Fibroblast of skin of left quadriceps (primary cell): Measurements from ENCODE around the gene CALM3.

ENCODE experiments used
- DNase-seq, 2 experiments: peaks; one replicate each; pipeline ENCODE4 v3.0.0-alpha.2; 2013; ENCODE audit warnings: low read depth in 2 of 2

Gene CALM3

DNA sequence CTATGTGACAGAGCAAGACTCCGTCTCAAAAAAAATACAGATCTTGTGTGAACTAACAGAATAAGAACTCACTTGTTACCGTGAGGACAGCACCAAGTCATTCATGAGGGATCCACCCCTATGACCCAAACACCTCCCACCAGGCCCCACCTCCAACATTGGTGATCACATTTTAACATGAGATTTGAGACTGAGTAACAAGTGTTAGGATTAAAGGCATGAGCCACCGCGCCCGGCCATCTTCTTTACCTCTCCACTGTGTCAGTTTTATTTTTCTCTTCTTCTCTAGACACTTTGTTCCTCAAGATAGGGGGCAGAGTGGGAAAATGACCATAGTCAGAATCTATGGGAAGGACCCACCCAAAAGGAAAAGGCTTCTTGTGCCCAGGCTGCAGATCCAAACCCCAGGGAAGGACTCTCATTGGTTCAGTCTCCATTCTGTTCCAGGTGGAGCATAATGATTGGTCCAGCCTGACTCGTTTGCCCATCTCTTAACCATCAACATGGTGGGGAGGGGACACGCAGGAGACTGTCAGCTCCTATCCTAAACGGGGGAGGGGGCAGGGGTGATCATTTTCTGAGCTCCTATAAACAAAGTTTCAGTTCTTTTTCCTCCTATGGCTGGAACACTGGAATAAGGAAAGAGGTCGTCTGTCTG lies 1.3 kb upstream of the CALM3 start:
- DNase-seq: no peak

GRCh38 chr19:46600384-46601317 lies 479 bp upstream of the CALM3 start:
- DNase-seq: peak; percentile 98

DNA sequence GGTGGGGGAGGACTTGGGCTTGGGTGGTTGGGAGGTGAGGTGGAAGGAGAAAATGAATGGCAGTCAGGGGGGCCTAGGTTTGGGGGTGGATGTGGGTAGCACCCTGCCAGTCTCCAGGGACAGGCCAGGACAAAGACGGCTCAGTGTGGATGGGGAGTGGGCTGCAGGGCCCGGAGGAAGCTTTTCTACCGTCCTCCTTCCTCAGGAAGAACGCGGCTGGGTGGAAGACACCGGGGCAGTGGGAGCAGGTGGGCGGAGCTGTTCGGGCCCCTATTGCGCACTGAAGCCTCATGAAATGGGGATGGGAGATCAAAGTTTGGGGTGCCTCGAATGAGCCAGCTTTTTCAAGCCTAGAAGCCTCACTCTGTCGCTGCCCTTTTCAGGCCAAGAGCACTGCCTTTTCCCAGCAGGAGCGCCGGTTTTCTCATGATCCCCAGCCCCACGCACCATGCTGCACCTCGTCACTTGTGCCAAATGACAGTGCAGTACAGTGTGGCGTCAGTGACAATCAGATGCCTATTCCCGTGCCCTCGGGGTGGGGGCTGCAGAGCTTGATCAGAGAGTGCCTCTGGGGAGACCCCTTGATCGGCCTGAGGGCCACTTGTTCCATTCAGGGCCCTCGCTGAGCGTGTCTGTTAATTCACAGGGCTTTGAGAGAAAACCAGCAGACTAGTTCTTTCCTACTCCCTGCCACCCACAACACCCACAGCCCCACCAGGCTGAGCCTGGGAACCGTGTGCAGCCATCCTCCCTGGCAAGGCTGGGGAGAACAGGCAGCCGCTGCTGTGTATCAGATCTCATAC lies 1.5 kb downstream of the CALM3 start:
- DNase-seq: no peak

DNA sequence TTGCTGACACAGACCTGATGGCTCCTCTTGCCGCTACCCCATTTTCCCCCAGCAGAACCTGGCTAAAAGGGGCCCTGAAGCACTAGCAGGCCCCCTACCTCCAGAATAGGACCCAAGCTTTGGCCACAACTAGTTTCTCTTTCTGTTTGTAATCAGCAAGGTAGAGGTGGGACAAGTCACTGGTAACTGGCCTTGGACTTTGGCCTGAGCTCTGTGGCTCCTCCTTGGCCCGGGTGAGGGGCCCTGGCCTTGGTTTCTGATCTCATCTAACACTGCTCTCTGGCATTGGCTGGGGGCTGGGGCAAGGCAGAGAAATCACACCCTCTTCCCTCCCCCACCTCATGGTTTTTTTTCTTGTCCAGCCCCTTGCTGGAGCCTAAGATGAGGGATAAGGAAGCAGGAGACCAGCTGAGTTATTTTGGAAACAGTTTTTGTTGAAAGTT lies 2.1 kb downstream of the CALM3 start:
- no peak for DNase-seq

DNA sequence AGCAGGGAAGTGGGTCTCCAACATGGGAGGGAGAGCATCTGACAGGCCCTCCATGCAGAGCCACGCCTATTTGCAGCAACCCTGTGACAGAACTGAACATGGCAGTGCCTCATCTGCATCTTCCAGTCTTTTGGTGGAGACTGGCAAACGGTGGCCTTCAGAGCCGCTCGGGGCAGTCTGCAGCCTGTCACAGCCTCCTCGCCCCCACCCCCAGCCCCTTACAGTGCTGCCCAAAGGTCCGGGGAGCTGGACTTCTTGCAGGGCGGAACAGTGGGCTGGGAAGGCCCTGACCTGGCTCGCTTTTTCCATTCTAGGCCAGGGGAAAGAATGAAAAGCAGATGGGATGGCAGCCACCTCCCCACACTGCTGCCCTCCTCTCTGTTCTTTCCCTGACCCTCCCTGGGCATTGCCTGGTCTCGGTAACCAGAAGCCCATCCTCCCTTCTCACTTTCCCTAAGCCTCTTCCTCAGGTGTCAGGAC lies 2.7 kb downstream of the CALM3 start:
- no peak for DNase-seq

DNA sequence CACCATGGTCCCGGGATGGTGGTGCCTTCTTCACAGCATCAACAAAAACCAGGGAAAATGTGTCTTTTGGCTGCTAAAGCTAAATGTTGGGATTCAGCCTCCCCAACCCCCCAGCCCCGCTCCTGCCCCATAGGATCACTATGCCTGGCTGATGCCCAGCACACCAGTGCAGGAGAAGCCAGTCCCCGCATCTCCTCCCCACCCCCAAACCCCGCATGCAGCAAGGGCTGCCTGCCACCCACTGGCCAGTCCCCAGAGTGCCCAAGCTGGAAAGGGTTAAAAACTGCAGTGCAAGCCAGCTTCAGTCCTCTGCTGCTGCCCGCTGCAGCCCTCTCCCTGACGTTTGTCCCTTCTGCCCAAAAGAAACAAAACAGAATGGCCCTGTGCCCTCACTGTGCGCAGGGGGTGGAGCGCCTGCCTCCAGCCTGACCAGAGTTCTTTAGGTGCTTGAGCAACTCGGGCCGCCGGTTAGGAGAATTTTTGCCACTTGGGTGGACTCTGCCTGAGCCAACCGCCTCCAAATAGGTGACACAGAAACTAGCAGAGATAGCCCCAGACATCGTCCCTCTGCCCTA lies 3.7 kb downstream of the CALM3 start:
- no peak for DNase-seq

GRCh38 chr19:46605356-46605821 lies 4.3 kb downstream of the CALM3 start:
- no peak for DNase-seq

DNA sequence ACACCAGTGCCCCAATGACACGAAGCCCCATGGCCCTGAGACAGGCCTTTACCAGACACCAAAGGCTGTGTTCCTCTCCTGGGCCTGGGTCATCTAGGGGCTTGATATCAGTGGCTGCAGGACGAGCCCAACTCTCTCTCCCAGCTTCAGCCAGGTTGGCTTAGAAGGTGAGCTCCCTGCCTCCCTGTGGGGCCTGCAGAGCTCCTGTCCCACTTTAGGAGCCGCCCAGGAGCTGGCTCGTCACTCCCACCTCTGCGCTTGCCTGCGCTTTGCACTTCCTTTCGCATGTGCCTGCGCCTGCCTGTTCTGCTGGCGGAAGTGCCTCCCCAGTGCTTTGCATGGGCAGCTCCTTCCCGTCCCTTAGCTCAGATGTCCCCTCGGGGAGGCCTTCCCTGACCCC lies 4.9 kb downstream of the CALM3 start:
- no peak for DNase-seq

- DNase-seq: no peak
Observed at GRCh38 chr19:46606681-46607447, 5.7 kb downstream of the CALM3 start.

DNA sequence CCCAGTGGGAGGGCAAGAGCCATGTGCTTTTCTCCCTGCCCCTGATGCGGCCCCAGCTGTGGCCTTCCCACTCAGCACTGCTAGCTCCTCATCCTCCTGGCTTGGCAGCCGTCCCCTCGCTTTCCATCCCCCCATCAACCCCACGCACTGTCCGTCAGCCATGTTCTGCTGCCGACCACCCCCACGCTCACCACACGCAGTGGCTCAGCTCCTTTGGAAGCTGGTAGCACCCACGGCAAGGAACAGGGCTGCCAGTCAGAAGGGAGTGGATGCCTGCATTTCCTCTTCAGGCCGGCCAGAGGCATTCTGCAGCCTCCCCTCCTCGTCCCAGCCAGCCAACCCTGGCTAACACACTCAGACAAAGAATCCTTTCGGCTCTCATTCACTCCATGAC lies 6.3 kb downstream of the CALM3 start:
- DNase-seq: no peak

DNA sequence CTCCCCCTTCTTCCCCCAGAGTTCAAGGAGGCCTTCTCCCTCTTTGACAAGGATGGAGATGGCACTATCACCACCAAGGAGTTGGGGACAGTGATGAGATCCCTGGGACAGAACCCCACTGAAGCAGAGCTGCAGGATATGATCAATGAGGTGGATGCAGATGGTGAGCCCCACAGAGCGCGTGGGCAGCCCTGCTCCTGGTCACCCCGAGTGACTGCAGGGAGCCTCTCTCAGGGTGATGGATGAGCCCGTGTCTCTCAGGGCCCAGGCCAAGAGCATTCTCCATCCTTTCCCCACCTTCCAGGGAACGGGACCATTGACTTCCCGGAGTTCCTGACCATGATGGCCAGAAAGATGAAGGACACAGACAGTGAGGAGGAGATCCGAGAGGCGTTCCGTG lies 7.0 kb downstream of the CALM3 start:
- DNase-seq: no peak

DNA sequence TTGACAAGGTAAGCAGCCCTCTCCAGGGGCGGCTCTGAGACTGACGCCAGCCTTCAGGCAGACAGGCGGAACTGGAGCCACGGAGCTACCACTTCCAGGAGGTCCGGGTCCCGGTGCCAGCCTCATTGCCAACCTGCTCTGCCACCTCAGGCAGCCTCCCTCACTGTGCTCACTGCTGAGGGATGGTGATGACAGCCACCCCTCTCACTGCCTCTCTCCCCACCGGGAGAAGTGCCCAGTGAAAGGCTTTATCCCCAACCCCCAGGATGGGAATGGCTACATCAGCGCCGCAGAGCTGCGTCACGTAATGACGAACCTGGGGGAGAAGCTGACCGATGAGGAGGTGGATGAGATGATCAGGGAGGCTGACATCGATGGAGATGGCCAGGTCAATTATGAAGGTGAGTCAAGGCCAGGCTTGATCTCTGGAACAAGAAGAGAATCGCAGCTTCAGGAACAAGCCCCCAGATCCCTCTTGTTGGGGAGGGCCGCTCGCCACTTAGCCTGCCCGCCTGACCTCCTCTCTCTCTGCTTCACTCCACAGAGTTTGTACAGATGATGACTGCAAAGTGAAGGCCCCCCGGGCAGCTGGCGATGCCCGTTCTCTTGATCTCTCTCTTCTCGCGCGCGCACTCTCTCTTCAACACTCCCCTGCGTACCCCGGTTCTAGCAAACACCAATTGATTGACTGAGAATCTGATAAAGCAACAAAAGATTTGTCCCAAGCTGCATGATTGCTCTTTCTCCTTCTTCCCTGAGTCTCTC lies 7.6 kb downstream of the CALM3 start:
- no peak for DNase-seq

- no peak for DNase-seq
Observed at GRCh38 chr19:46609511-46610412, 8.6 kb downstream of the CALM3 start.

GRCh38 chr19:46610413-46610775 lies 9.3 kb downstream of the CALM3 start:
- DNase-seq: no peak

DNA sequence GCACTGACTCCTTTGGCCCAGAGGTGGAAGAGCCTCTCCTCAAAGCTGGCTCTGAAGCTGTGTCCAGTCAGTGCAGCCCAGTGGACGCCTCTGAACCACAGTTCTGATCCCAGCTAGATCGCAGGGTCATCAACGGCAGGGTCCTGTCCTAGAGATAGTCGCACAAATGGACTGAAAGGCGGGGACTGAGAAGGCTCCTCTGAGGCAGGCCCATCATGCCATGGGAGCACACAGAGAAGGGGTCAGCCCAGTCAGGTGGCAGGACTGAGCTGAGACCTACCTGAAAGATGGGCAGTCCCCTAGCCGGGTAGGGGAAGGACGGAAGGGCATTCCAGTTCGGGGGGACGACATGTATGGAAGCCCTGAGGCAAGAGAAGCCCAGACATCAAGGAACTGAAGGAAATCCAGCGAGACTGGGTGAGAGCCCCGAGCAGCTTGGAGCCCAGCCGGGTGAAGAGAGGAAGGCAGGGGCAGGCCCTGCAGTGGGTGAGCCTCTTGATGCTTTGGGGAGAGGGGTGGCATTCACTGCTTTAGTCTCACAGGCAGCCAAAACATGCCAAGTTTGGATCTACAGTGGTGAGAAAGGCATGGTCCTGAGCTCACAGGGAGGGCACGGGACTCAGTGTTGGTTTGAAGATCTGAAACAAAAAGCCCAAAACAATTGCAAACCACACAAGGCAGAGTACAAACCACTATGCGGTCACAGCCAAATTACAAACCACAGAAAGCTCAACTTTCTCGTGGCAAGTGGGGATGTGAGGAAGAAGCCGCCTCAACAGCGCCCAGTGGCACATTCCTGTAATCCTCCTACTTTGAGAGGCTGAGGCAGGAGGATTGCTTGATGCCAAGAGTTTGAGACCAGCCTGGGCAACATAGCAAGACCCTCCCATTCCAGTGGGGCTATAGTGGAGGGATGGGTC lies 10.0 kb downstream of the CALM3 start:
- DNase-seq: no peak

DNA sequence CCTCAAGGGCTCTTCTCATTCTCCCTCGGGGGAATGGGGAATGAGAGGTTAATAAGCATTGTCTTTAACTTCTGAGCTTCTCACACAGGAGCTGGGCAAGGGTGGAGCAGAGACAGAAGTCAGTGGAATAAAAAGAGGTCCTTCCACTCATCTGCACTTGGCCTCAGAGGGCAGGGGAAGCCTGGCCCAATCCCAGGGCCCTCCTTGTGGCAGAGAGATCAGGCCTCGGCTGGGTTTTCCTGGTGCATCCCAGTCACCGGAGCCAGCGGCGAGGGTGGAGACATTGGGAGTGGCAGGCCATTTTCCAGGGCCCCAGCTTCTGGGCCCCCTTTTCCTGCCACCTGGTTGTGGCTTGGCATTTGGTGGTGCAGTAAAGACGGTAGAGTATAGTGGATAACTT lies 10.6 kb downstream of the CALM3 start:
- DNase-seq: no peak

DNA sequence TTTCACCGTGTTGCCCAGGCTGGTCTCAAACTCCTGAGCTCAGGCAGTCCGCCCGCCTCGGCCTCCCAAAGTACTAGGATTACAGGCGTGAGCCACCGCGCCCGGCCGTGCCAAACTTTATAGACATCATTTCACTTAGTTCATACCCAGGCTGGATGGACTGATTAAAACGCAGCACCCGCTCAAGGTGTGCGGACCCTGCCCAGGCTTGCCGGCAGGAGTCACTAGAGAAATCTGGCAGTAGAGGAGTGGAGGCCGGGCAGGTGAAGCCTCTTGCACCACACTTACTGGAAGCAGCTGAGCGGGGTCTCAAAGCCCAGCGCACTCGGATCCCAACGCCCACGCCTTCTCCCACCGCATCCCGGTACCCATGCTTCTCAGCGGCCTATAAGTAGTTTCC lies 12.4 kb downstream of the CALM3 start:
- DNase-seq: no peak

GRCh38 chr19:46614114-46614722 lies 13.1 kb downstream of the CALM3 start:
- peak in 1 of 2 experiments; percentile 55 for DNase-seq
